M059J (cell line): ENCODE data around the gene CRYGS. TPM values are rescaled to one million over a fixed set of nuclear protein-coding genes. Genes with fewer than 3 reads are reported as not detected.

Experiments used
- DNase-seq: peaks from one replicate; pipeline ENCODE4 v3.0.0-alpha.2; 2012; ENCODE audit warnings: low read depth
- total RNA-seq: library from RNA; depleted of rRNA; stranded (reverse); fragments of >200 nt; shearing (Covaris generic); gene quantifications from 2 replicates; pipeline ENCODE4 v1.2.3, GENCODE V29; 2014; rRNA removed

CRYGS gene
- total RNA-seq, 1 experiment from 2014 or later, result 0.47 TPM

DNA sequence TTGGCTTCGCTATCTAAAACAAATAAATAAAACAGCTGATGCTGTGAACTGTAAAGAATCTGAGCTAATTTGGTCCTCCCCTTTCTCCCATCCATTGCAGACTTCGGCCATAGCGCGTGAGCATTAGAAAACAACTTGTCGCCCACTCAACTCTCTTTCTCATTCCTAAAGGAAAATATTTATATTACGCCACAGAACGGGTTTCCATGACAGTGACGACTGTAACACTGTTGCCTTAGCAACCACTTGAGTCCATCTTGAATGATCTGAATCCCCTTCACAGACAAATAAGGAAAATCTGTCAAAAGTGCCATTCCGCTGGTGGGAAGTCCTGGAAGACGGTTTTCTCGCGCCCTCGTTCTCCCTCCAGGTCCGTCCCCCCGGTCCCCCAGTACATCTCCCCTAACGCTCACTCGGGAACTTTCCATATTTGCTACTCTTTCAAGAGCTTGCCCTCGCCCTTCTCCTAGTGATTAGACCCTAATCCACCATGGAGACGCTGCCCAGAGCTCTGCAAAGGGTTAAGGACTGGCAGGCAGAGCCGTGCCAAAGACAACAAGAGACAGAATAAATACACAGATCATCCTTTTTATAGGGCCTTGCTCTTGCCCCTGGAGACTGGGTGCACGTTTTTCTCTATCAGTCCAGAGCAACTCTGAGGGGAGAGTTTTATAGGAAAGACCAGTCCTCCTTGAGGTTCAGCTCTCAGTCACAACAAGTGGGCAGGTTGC, 50.5 kb downstream of the CRYGS start:
- peak; percentile 14 for DNase-seq

- DNase-seq, result no peak
These were observed 51.7 kb downstream of the CRYGS start for GRCh38 chr3:186492385-186492984.

- no peak for DNase-seq
These were observed 54.7 kb downstream of the CRYGS start for GRCh38 chr3:186489507-186489906.

Other genes with a start within 250 kb of the CRYGS start
- gene DGKG, start 182.1 kb downstream of the CRYGS start, total RNA-seq, result 14.4 and 16.7 TPM in 2 replicates
- gene TBCCD1, start 23.0 kb upstream of the CRYGS start, total RNA-seq, result 24.1 and 28.6 TPM in 2 replicates
- gene DNAJB11, start 26.3 kb upstream of the CRYGS start, total RNA-seq, result 182 and 237 TPM in 2 replicates
- not detected in 2 replicates for gene AHSG, start 68.7 kb upstream of the CRYGS start, total RNA-seq
- gene FETUB, start 96.0 kb upstream of the CRYGS start, total RNA-seq, result not detected in 2 replicates
- gene HRG, start 121.6 kb upstream of the CRYGS start, total RNA-seq, result not detected in 2 replicates
- gene KNG1, start 173.0 kb upstream of the CRYGS start, total RNA-seq, result not detected in 2 replicates
- 508 and 726 TPM in 2 replicates for gene EIF4A2, start 239.2 kb upstream of the CRYGS start, total RNA-seq